Fibroblast of lung (primary cell): Measurements from ENCODE around the gene TRPC4AP. TPM values are rescaled to one million over a fixed set of nuclear protein-coding genes. Genes with fewer than 3 reads are reported as not detected.

ENCODE experiments used
- DNase-seq, 2 donors: peaks; one replicate each; pipeline versions ENCODE4 v3.0.0 to v3.0.0-alpha.2; 2010; ENCODE audit warnings: low read depth in 2 of 2
- H2AFZ ChIP-seq: 2 replicates; pipeline ENCODE4 v1.5.1; 2012; ENCODE audit warnings: low read length, control low read depth, inconsistent platforms
- H3K27ac ChIP-seq: 2 replicates; pipeline ENCODE4 v1.5.1; 2011; ENCODE audit warnings: low read length, control low read depth; ENCODE audit not compliant: insufficient read depth
- H3K27me3 ChIP-seq: 2 replicates; pipeline ENCODE4 v1.5.1; 2011; ENCODE audit warnings: mild to moderate bottlenecking, low read length; ENCODE audit not compliant: control insufficient read depth, insufficient read depth
- H3K36me3 ChIP-seq: 2 replicates; pipeline ENCODE4 v1.5.1; 2011; ENCODE audit warnings: low read length; ENCODE audit not compliant: control insufficient read depth, insufficient read depth
- H3K4me1 ChIP-seq: 2 replicates; pipeline ENCODE4 v1.5.1; 2011; ENCODE audit warnings: low read length; ENCODE audit not compliant: control insufficient read depth, insufficient read depth; ENCODE audit errors: extremely low read depth
- H3K4me2 ChIP-seq: 2 replicates; pipeline ENCODE4 v1.5.1; 2011; ENCODE audit warnings: low read length, control low read depth; ENCODE audit not compliant: insufficient read depth; ENCODE audit errors: extremely low read depth
- H3K4me3 ChIP-seq, 4 experiments: fragments of 200-600 bp in 1 of 4; sonication (generic) in 1 of 4; replicated peaks in 1 of 4; 2 replicates each; pipeline ENCODE4 v1.5.1; 2011 to 2016; ENCODE audit warnings: low read length in 4 of 4, low read depth in 3 of 4, mild to moderate bottlenecking in 3 of 4, control low read depth in 2 of 4, inconsistent platforms in 1 of 4, mixed read lengths in 1 of 4; ENCODE audit not compliant: insufficient read depth in 1 of 4; ENCODE audit errors: control extremely low read depth in 1 of 4
- H3K79me2 ChIP-seq: 2 replicates; pipeline ENCODE4 v1.5.1; 2012; ENCODE audit warnings: mild to moderate bottlenecking, low read length, inconsistent platforms; ENCODE audit not compliant: control insufficient read depth, insufficient read depth
- H3K9ac ChIP-seq: 2 replicates; pipeline ENCODE4 v1.5.1; 2011; ENCODE audit warnings: mild to moderate bottlenecking, low read length, control low read depth; ENCODE audit not compliant: insufficient read depth
- H3K9me3 ChIP-seq: 2 replicates; pipeline ENCODE4 v1.5.1; 2012; ENCODE audit warnings: low read depth, low read length; ENCODE audit not compliant: control insufficient read depth, insufficient read depth
- H4K20me1 ChIP-seq: 2 replicates; pipeline ENCODE4 v1.5.1; 2011; ENCODE audit warnings: low read length; ENCODE audit not compliant: control insufficient read depth, insufficient read depth; ENCODE audit errors: extremely low read depth
- EZH2 ChIP-seq: IDR thresholded peaks from 2 replicates; pipeline ENCODE4 v1.5.1; 2012; ENCODE audit warnings: low read length, control low read depth, mild to moderate bottlenecking; ENCODE audit errors: missing control alignments
- polyA plus RNA-seq, 2 donors: library from polyadenylated mRNA; depleted of rRNA in 1 of 2; stranded (reverse) in 1 of 2; unstranded in 1 of 2; fragments of >200 nt; gene quantifications; 2 replicates each; pipeline ENCODE4 v1.2.1, GENCODE V29; 2011 to 2012; ENCODE audit warnings: missing spikeins in 1 of 2
- total RNA-seq: library from RNA; depleted of rRNA; stranded (reverse); fragments of >200 nt; gene quantifications from 2 replicates; pipeline ENCODE4 v1.2.1, GENCODE V29; 2014
- TF ChIP-seq, protein P1 (sequence below), 2 donors: IDR thresholded peaks in 1 of 2; conservative IDR thresholded peaks in 1 of 2; 1 replicate in 1 of 2; 2 replicates in 1 of 2; pipeline ENCODE4 v1.5.1; 2011 to 2012; ENCODE audit warnings: low read length in 2 of 2, control low read depth in 1 of 2, inconsistent platforms in 1 of 2, low read depth in 1 of 2, mild to moderate bottlenecking in 1 of 2

Gene TRPC4AP
- total and polyA plus RNA-seq, 2 donors (not counting 1 experiment from before 2014, with no cell fraction given), result 63.1 to 89.7 TPM

DNA sequence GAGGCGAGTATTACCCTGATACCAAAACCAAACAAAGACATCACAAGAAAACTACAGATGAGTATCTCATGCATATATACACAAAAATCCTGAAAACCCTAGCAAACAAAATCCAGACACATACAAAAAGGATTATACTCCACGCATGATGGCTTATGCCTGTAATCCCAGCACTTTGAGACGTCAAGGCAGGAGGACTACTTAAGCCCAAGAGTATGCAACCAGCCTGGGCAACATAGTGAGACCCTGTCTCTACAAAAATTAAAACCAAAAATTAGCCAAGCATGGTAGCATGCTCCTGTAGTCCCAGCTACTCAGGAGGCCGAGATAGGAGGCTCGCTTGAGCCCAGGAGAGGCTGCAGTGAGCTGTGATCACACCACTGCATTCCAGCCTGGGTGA is 32.4 kb downstream of the TRPC4AP start:
- no peak overlapping the region for H3K4me3 ChIP-seq
- TF ChIP-seq, protein P1, sequence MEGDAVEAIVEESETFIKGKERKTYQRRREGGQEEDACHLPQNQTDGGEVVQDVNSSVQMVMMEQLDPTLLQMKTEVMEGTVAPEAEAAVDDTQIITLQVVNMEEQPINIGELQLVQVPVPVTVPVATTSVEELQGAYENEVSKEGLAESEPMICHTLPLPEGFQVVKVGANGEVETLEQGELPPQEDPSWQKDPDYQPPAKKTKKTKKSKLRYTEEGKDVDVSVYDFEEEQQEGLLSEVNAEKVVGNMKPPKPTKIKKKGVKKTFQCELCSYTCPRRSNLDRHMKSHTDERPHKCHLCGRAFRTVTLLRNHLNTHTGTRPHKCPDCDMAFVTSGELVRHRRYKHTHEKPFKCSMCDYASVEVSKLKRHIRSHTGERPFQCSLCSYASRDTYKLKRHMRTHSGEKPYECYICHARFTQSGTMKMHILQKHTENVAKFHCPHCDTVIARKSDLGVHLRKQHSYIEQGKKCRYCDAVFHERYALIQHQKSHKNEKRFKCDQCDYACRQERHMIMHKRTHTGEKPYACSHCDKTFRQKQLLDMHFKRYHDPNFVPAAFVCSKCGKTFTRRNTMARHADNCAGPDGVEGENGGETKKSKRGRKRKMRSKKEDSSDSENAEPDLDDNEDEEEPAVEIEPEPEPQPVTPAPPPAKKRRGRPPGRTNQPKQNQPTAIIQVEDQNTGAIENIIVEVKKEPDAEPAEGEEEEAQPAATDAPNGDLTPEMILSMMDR (conservative IDR thresholded peaks at IDR 0.05 in 1 of 2, IDR thresholded peaks at IDR 0.05 in 1 of 2; ENCODE audit: low read depth in 1 of 2, low read length in 2 of 2), result no peak
- no peak for TF ChIP-seq EZH2
- no peak overlapping the region for H3K27ac ChIP-seq
- H3K4me2 ChIP-seq, result no peak overlapping the region
- no peaks in the 10 kb centered on the region for H3K9me3 ChIP-seq
- DNase-seq, result no peak
- H3K27me3 ChIP-seq, result no peaks in the 10 kb centered on the region
- no peak overlapping the region for H3K9ac ChIP-seq
- peaks cover 51% of the 10 kb centered on the region for H3K79me2 ChIP-seq
- H3K4me1 ChIP-seq, result no peaks in the 10 kb centered on the region
- no peaks in the 10 kb centered on the region for H4K20me1 ChIP-seq
- no peak overlapping the region for H2AFZ ChIP-seq
- H3K36me3 ChIP-seq, result no peaks in the 10 kb centered on the region

DNA sequence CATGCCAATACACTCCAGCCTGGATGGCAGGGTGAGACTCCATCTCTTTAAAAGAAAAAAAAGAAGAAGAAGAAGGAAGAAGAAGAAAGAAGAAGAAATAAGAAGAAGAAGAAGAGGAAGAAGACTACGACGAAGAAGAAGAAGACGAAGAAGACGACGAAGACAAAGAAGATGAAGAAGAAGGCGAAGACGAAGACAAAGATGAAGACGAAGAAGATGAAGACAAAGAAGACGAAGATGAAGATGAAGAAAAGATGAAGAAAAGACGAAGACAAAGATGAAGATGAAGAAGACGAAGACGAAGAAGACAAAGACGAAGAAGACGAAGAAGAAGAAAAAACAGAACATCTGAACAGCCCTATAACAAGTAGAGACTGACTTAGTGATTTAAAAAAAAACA is 33.0 kb downstream of the TRPC4AP start:
- H4K20me1 ChIP-seq, result no peaks in the 10 kb centered on the region
- H3K4me2 ChIP-seq, result no peak overlapping the region

DNA sequence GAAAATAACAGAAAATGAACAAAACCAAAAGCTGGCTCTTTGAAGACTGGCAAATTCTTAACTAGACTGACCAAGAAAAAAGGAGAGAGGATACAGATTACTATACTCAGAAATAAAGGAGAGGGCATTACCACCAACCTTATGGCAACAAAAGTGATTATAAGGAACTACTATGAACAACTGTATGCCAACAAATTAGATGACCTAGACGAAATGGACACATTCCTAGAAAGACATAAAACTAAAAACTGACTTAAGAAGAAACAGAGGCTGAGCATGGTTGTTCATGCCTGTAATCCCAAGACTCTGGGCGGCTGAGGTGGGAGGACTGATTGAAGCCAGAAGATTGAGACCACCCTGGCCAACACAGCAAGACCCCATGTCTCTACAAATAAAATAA is 33.5 kb downstream of the TRPC4AP start:
- H4K20me1 ChIP-seq, result no peaks in the 10 kb centered on the region
- TF ChIP-seq, protein P1 (conservative IDR thresholded peaks at IDR 0.05 in 1 of 2, IDR thresholded peaks at IDR 0.05 in 1 of 2; ENCODE audit: low read depth in 1 of 2, low read length in 2 of 2), result no peak
- TF ChIP-seq EZH2, result no peak
- DNase-seq, result no peak
- H3K9me3 ChIP-seq, result no peaks in the 10 kb centered on the region
- H3K9ac ChIP-seq, result no peak overlapping the region
- H3K79me2 ChIP-seq, result peaks cover 44% of the 10 kb centered on the region
- H2AFZ ChIP-seq, result no peak overlapping the region
- H3K36me3 ChIP-seq, result no peaks in the 10 kb centered on the region
- no peaks in the 10 kb centered on the region for H3K27me3 ChIP-seq
- H3K4me3 ChIP-seq, result no peak overlapping the region
- H3K27ac ChIP-seq, result no peak overlapping the region
- H3K4me1 ChIP-seq, result no peaks in the 10 kb centered on the region
- H3K4me2 ChIP-seq, result no peak overlapping the region

More for the DNA sequence above, 33.0 kb downstream of the TRPC4AP start:
- no peak overlapping the region for H2AFZ ChIP-seq
- no peaks in the 10 kb centered on the region for H3K4me1 ChIP-seq
- H3K9ac ChIP-seq, result no peak overlapping the region
- no peaks in the 10 kb centered on the region for H3K9me3 ChIP-seq
- H3K79me2 ChIP-seq, result peaks cover 48% of the 10 kb centered on the region
- H3K27ac ChIP-seq, result no peak overlapping the region
- TF ChIP-seq, protein P1 (conservative IDR thresholded peaks at IDR 0.05 in 1 of 2, IDR thresholded peaks at IDR 0.05 in 1 of 2; ENCODE audit: low read depth in 1 of 2, low read length in 2 of 2), result no peak
- TF ChIP-seq EZH2, result no peak
- H3K27me3 ChIP-seq, result no peaks in the 10 kb centered on the region
- no peak overlapping the region for H3K4me3 ChIP-seq
- no peaks in the 10 kb centered on the region for H3K36me3 ChIP-seq
- no peak for DNase-seq
